ENCODE measurements around the gene MKI67. TPM values are rescaled to one million over a fixed set of nuclear protein-coding genes. Genes with fewer than 3 reads are reported as not detected.

MKI67 gene
- total and polyA plus RNA-seq, 9 of the 15 experiments (the other 6 are each of a cell fraction or from before 2014, with no cell fraction given), result 11.8 to 86.5 (median 36.0) TPM

- TF ChIP-seq ZBTB11 (CRISPR knock-in tag; IDR thresholded peaks at IDR 0.05) (no peak), CBX3 (IDR thresholded peaks at IDR 0.05; ENCODE audit: borderline replicate concordance in 1 of 2, low read length in 2 of 2) (0 out of 3 replicates have a peak, but pooled peaks of 1 of the 2 experiments have one; percentile 51), ZNF280A (IDR thresholded peaks at IDR 0.05; ENCODE audit: low read depth, partially characterized antibody) (peak; percentile 53), ZBTB5 (IDR thresholded peaks at IDR 0.05) (no peak)
Observed at GRCh38 chr10:128174581-128175559, 48.6 kb upstream of the MKI67 start (continued).

Measured in K562 (cell line).